HG03520 (cell line): ENCODE results near the gene GRIA4.
A peak's percentile ranks its signal among the peaks of the same experiment; 100 is the strongest.
"Not testable (repeated sequence)": the region's sequence is repeated elsewhere in the genome, so short reads cannot be mapped to it uniquely, and the experiment has no call there.

Experiments used
- ATAC-seq: cut with Tn5 transposase; IDR thresholded peaks from one replicate; pipeline ENCODE4 v1.9.1; 2021; ENCODE audit warnings: mild to moderate bottlenecking, moderate library complexity; ENCODE audit not compliant: unreplicated experiment

The GRIA4 gene

GRCh38 chr11:105713696-105714095, 103.8 kb downstream of the GRIA4 start:
- no peak for ATAC-seq

GRCh38 chr11:105718641-105719040, 108.8 kb downstream of the GRIA4 start:
- no peak for ATAC-seq

- ATAC-seq: peak; percentile 90
These were observed 109.4 kb downstream of the GRIA4 start for GRCh38 chr11:105719073-105719822.

- ATAC-seq: no peak
These were observed 110.2 kb downstream of the GRIA4 start for GRCh38 chr11:105720096-105720495.

- ATAC-seq: no peak
These were observed 113.4 kb downstream of the GRIA4 start for GRCh38 chr11:105723269-105723668.

GRCh38 chr11:105732611-105733010, 122.7 kb downstream of the GRIA4 start:
- no peak for ATAC-seq

- no peak for ATAC-seq
These were observed 124.6 kb downstream of the GRIA4 start for GRCh38 chr11:105734426-105734825.

- no peak for ATAC-seq
These were observed 128.4 kb downstream of the GRIA4 start for GRCh38 chr11:105738251-105738650.

- no peak for ATAC-seq
These were observed 129.3 kb downstream of the GRIA4 start for GRCh38 chr11:105738986-105739795.

GRCh38 chr11:105740164-105740903, 130.5 kb downstream of the GRIA4 start:
- peak; percentile 95 for ATAC-seq

- no peak for ATAC-seq
These were observed 131.7 kb downstream of the GRIA4 start for GRCh38 chr11:105741488-105742020.

GRCh38 chr11:105754260-105754659, 144.4 kb downstream of the GRIA4 start:
- no peak for ATAC-seq

GRCh38 chr11:105754716-105755115, 144.8 kb downstream of the GRIA4 start:
- ATAC-seq: no peak

GRCh38 chr11:105757107-105757506, 147.2 kb downstream of the GRIA4 start:
- ATAC-seq: no peak

- no peak for ATAC-seq
These were observed 153.7 kb downstream of the GRIA4 start for GRCh38 chr11:105763594-105763993.

GRCh38 chr11:105767931-105768330, 158.1 kb downstream of the GRIA4 start:
- ATAC-seq: no peak

- no peak for ATAC-seq
These were observed 159.8 kb downstream of the GRIA4 start for GRCh38 chr11:105769627-105770026.

GRCh38 chr11:105773452-105773851, 163.6 kb downstream of the GRIA4 start:
- ATAC-seq: not testable (repeated sequence)

GRCh38 chr11:105774899-105775298, 165.0 kb downstream of the GRIA4 start:
- ATAC-seq: no peak

- ATAC-seq: no peak
These were observed 171.1 kb downstream of the GRIA4 start for GRCh38 chr11:105780781-105781525.
